Adrenal gland (tissue), 12 donors: ENCODE measurements around the gene SCFD2. TPM values are rescaled to one million over a fixed set of nuclear protein-coding genes. Genes with fewer than 3 reads are reported as not detected.

Source experiments
- DNase-seq, 7 donors: peaks; one replicate each; pipeline ENCODE4 v3.0.0-alpha.2; 2019 to 2020
- H3K27ac ChIP-seq, 5 donors: fragments of 200-600 bp; sonication (generic) in 4 of 5; 1 replicate in 3 of 5; 2 replicates in 2 of 5; pipeline versions ENCODE4 v1.5.1 to v1.8.0; 2016 to 2020; ENCODE audit warnings: mild to moderate bottlenecking in 1 of 5
- H3K27me3 ChIP-seq: fragments of 200-600 bp; 2 replicates; pipeline ENCODE4 v1.8.0; 2021
- H3K36me3 ChIP-seq, 2 donors: fragments of 200-600 bp; replicated peaks in 1 of 2; 1 replicate in 1 of 2; 2 replicates in 1 of 2; pipeline versions ENCODE4 v1.5.1 to v1.8.0; 2018 to 2022
- H3K4me1 ChIP-seq, 2 donors: fragments of 200-600 bp; replicated peaks in 1 of 2; 1 replicate in 1 of 2; 2 replicates in 1 of 2; pipeline versions ENCODE4 v1.5.1 to v1.8.0; 2018 to 2021
- H3K4me3 ChIP-seq, 4 donors: fragments of 200-600 bp; sonication (generic) in 3 of 4; one replicate each; pipeline ENCODE4 v1.5.1; 2016 to 2018
- H3K9me3 ChIP-seq, 3 donors: fragments of 200-600 bp; sonication (generic) in 1 of 3; replicated peaks in 1 of 3; 1 replicate in 2 of 3; 2 replicates in 1 of 3; pipeline versions ENCODE4 v1.5.1 to v1.8.0; 2016 to 2021
- POLR2A ChIP-seq, 2 donors: fragments of 450-650 bp; IDR thresholded peaks; one replicate each; pipeline ENCODE4 v1.6.1; 2017; ENCODE audit warnings: antibody characterized with exemption in 2 of 2, mild to moderate bottlenecking in 2 of 2, moderate library complexity in 1 of 2
- WGBS, 4 donors: extraction: QIAGEN DNeasy Blood & Tissue Kit in 2 of 4; methylation state at CpG; one replicate each; pipeline versions ENCODE4 v1.1.5 to v1.1.7; 2013 to 2017; 5-methylcytosine and 5-hydroxymethylcytosine counted together
- intact Hi-C, 2 donors: fragments of 100-400 bp; cut with DNase I; formaldehyde crosslinking; loops; one replicate each; pipeline versions ENCODE4 v1.14.1 to v1.15.0; 2022 to 2023
- polyA plus RNA-seq, 3 donors: library from polyadenylated mRNA; stranded (reverse); fragments of 200-250 nt in 2 of 3; fragments of 350-450 nt in 1 of 3; fragmentation: Illumina TruSeq in 1 of 3; extraction: RNeasy Lipid Tissue Mini Kit (QIAGEN cat#74804) in 1 of 3; gene quantifications; one replicate each; pipeline ENCODE4 v1.2.3, GENCODE V29; 2013 to 2014
- total RNA-seq, 9 donors: library from RNA; depleted of rRNA in 4 of 9; stranded (reverse); fragments of >200 nt in 4 of 9; fragments of 120-200 nt in 1 of 9; fragmentation: NEBNext Ultra II Directional in 1 of 9; extraction: Animal tissue kit (Norgen Biotek cat#: 25700) in 1 of 9; gene quantifications; one replicate each; pipeline versions ENCODE4 v1.1.0 to v1.2.4, GENCODE V29; 2013 to 2023
- TF ChIP-seq, protein P1 (sequence below), 6 experiments: fragments of 450-650 bp in 4 of 6; fragments of 200-600 bp in 2 of 6; sonication (generic) in 1 of 6; IDR thresholded peaks; 1 replicate in 5 of 6; 2 replicates in 1 of 6; pipeline versions ENCODE4 v1.5.1 to v1.8.0; 2016 to 2021; ENCODE audit warnings: antibody characterized with exemption in 6 of 6, mild to moderate bottlenecking in 2 of 6, moderate library complexity in 1 of 6
- donor health status: healthy with polysubstance abuse.
- donor health status: Bipolar disorder and iron deficiency.
- donor health status: DM: yes; HTN: yes; CAD: no.
- donor health status: DM: no; HTN: no; CAD: no.
- donor health status: DM: no; HTN: no; CAD: no.
- donor health status: DM: yes; HTN: yes; CAD: no.

SCFD2 gene
- total and polyA plus RNA-seq, 12 donors: 5.2 to 34.9 (median 23.4) TPM

DNA sequence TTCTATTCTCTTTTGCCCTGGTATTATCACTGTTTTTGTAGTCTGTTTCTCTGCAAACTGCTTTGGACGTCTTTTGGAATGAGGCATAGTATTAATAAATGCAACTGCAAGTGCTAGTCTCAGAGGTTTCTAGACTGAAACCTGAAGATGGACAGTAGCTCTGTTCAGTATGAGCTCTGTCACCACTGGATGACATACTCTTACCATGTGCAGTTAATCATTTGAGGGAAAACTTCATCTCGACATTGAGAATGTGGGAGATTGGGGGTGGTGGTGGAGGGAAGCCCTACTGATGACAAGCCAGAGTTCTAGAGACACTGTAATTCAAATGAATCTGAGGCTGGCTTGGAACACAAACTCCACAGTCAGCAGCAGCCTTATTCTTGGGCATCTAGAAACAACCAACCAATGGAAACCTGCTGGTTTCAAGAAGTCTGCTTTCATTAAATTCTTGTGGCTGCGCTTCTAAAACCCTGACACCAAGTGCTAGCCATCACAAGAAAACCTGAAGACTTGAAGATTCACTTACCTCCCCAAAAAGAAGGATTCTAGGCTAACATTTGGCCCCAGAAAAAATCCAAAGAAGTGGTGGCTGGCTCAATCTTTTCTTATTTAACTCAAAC, 342.1 kb downstream of the SCFD2 start:
- Histone ChIP-seq H3K9me3 (no peaks in the 10 kb centered on the region), H3K36me3 (no peaks in the 10 kb centered on the region), H3K27me3 (no peaks in the 10 kb centered on the region), H3K4me3 (no peak overlapping the region), H3K27ac (no peak overlapping the region), H3K4me1 (peaks cover 28 to 41% of the 10 kb centered on the region in 2 donors)
- no peak for DNase-seq
- intact Hi-C loops: no loop called here
- WGBS, 4 donors: 90 to 92% (median 92%) methylated on average over 3 of the region's 3 CpGs
- TF ChIP-seq, protein P1, sequence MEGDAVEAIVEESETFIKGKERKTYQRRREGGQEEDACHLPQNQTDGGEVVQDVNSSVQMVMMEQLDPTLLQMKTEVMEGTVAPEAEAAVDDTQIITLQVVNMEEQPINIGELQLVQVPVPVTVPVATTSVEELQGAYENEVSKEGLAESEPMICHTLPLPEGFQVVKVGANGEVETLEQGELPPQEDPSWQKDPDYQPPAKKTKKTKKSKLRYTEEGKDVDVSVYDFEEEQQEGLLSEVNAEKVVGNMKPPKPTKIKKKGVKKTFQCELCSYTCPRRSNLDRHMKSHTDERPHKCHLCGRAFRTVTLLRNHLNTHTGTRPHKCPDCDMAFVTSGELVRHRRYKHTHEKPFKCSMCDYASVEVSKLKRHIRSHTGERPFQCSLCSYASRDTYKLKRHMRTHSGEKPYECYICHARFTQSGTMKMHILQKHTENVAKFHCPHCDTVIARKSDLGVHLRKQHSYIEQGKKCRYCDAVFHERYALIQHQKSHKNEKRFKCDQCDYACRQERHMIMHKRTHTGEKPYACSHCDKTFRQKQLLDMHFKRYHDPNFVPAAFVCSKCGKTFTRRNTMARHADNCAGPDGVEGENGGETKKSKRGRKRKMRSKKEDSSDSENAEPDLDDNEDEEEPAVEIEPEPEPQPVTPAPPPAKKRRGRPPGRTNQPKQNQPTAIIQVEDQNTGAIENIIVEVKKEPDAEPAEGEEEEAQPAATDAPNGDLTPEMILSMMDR (IDR thresholded peaks at IDR 0.05): no peak
- no peak for TF ChIP-seq POLR2A (IDR thresholded peaks at IDR 0.05)

- TF ChIP-seq POLR2A (IDR thresholded peaks at IDR 0.05): no peak
- TF ChIP-seq, protein P1 (IDR thresholded peaks at IDR 0.05): no peak
- Histone ChIP-seq H3K36me3 (no peaks in the 10 kb centered on the region), H3K9me3 (no peaks in the 10 kb centered on the region), H3K27ac (peak overlapping the region in 3 of 5 donors; percentile 56 to 67 (median 57)), H3K4me1 (peaks cover 31 to 45% of the 10 kb centered on the region in 2 donors), H3K4me3 (no peak overlapping the region), H3K27me3 (no peaks in the 10 kb centered on the region)
- intact Hi-C loops: no loop called here
- no peak for DNase-seq
- WGBS, 4 donors: 40 to 58% (median 50%) methylated on average over 2 of the region's 2 CpGs
These were observed 343.3 kb downstream of the SCFD2 start for GRCh38 chr4:53022513-53023100.

GRCh38 chr4:53021754-53022512, 343.9 kb downstream of the SCFD2 start:
- no peak for TF ChIP-seq POLR2A (IDR thresholded peaks at IDR 0.05)
- Histone ChIP-seq H3K4me3 (no peak overlapping the region), H3K36me3 (no peaks in the 10 kb centered on the region), H3K27ac (peak overlapping the region in 3 of 5 donors; percentile 56 to 67 (median 57)), H3K9me3 (no peaks in the 10 kb centered on the region), H3K27me3 (no peaks in the 10 kb centered on the region), H3K4me1 (peaks cover 31 to 45% of the 10 kb centered on the region in 2 donors)
- 42 to 62% (median 48%) methylated on average over 2 of the region's 2 CpGs for WGBS, 4 donors
- intact Hi-C loops: no loop called here
- no peak for DNase-seq

DNA sequence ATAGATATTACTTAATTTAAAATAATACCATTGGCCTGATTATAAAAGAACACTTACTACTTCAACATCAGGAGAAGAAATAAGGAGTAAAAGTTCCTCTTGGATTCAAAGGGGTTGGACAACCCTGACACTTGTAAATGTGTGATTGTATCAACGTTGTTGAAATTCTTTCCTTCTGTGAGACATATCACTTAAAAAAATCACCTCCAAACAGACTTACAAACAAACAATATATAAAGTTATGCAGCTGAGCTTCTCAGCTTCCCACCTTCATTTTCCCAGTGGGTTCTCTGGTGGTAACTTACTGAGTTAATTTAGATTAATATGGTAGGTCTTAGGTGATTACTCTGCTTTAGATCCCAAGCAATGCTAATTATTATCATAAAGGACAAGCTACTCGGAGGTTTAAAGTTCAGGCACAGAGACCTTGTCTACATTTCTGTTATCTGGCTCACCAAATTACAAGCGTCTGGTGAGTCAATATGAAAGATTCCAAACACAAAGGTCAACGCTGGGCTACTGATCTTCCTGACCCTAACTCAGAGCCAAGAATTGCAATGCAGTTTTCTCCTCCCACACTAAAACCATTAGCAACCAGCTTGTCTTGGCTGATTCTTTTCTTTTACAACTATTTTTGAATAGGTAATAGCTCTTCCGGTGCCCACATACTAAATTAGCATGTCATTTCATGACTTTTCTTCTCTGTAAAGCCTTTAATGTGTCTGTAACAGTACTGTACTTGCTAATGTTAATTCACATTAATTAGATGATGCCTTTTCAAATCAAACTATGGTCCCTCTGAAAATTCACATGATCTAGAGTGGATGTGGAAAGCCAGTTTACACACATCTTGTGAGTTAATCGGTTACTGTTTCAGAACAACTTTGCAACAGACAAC, 346.1 kb downstream of the SCFD2 start:
- Histone ChIP-seq H3K27me3 (no peaks in the 10 kb centered on the region), H3K9me3 (no peaks in the 10 kb centered on the region), H3K4me3 (no peak overlapping the region), H3K36me3 (no peaks in the 10 kb centered on the region), H3K27ac (peak overlapping the region in 4 of 5 donors; percentile 47 to 82 (median 58)), H3K4me1 (peaks cover 35 to 63% of the 10 kb centered on the region in 2 donors)
- 27 to 38% (median 29%) methylated on average over 6 of the region's 6 CpGs for WGBS, 4 donors
- TF ChIP-seq POLR2A (IDR thresholded peaks at IDR 0.05): no peak
- TF ChIP-seq, protein P1 (IDR thresholded peaks at IDR 0.05): no peak
- intact Hi-C loops: loop anchor here (5.0 to 10.0 kb wide), 4 partner anchors 175 to 1215 kb away; no protein-coding TSS in a partner anchor
- peak in 6 of 7 donors; percentile 31 to 79 (median 63) for DNase-seq
